Testis (tissue), 2 donors: ENCODE results near the gene ZW10.

ENCODE experiments used
- CTCF ChIP-seq, 3 experiments: fragments of 450-650 bp in 2 of 3; fragments of 200-600 bp in 1 of 3; sonication (generic) in 1 of 3; IDR thresholded peaks; one replicate each; pipeline ENCODE4 v1.5.1; 2016 to 2019; ENCODE audit warnings: antibody characterized with exemption in 3 of 3, mild to moderate bottlenecking in 2 of 3, moderate library complexity in 1 of 3
- POLR2A ChIP-seq: fragments of 450-650 bp; IDR thresholded peaks from one replicate; pipeline ENCODE4 v1.6.1; 2017; ENCODE audit warnings: antibody characterized with exemption, mild to moderate bottlenecking, moderate library complexity

GRCh38 chr11:113732092-113732491 lies 41.4 kb downstream of the ZW10 start:
- TF ChIP-seq CTCF (IDR thresholded peaks at IDR 0.05) = no peak
- no peak for TF ChIP-seq POLR2A
